ENCODE data around the gene ATOSB.

GRCh38 chr9:35106343-35106730 lies 9.3 kb downstream of the ATOSB start:
- no peak for TF ChIP-seq CTCF (IDR thresholded peaks at IDR 0.05)
- no peak for TF ChIP-seq EP300 (IDR thresholded peaks at IDR 0.05)

All from ovary (tissue), 3 donors.